NK-92 (cell line): ENCODE data around the gene MAN1A1.

Source experiments
- DNase-seq: peaks from one replicate; lab custom pipeline; 2025; ENCODE audit not compliant: unreplicated experiment; lab: John Stamatoyannopoulos, UW

The MAN1A1 gene

DNA sequence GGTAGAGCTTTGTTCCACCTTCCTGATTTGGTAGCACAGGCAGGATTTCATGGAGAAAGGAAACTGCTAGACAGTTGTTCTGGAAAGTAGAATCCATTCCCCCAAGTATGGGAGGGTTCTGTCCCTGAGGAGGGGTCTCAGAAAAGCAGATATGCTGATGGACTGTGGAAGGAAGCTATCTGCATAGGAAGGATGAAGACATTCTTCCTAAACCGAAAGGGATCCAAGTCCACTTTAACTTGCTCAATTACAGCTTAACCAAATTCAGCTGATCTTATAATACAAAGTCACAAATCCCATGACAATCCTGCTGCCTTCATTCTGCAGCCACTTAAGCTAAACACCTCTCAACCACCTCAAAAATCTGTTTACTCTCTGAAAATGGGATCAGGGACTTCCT, 2.6 kb downstream of the MAN1A1 start:
- no peak for DNase-seq

DNA sequence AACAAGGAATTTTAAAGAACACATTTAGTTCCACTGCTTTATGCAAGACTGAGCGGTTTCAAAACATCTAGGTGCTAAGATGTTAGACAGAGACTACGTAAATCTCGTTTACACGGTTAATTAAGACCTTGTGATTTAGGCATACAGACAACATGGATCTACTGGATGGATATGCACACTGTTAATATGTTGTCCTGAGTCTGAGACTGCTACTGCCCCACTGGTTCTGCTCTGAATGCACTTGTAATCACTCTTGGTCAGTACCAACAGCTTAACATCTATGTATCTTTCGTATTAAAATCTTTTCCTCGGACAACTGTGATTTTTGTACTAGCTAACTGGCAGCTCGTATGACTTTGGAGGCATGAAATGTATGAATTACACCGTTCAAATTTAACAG, 3.1 kb downstream of the MAN1A1 start:
- DNase-seq, result no peak

- no peak for DNase-seq
Measured at GRCh38 chr6:119345114-119345513, 4.4 kb downstream of the MAN1A1 start.

GRCh38 chr6:119344306-119344705, 5.3 kb downstream of the MAN1A1 start:
- no peak for DNase-seq

- no peak for DNase-seq
Measured at GRCh38 chr6:119343573-119344146, 5.9 kb downstream of the MAN1A1 start.

- DNase-seq, result no peak
Measured at GRCh38 chr6:119343167-119343566, 6.4 kb downstream of the MAN1A1 start.

DNA sequence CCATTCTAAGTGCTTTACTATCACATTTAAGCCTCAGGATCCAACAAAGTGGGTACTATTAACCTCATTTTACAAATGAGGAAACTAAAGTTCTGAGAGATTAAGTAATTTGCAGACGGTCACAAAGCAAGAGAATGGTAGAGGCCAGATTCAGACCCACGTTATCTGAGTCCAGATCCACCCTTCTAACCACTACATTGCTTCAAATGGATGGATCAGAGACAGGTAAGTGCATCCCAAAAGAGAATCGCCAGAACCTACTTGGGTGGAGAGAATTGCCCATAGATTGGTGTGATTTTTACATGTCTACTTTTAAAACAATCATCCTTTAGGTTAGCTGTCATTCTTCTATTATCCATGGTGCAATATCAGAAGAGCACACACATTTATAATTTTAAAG, 7.1 kb downstream of the MAN1A1 start:
- DNase-seq, result no peak

DNA sequence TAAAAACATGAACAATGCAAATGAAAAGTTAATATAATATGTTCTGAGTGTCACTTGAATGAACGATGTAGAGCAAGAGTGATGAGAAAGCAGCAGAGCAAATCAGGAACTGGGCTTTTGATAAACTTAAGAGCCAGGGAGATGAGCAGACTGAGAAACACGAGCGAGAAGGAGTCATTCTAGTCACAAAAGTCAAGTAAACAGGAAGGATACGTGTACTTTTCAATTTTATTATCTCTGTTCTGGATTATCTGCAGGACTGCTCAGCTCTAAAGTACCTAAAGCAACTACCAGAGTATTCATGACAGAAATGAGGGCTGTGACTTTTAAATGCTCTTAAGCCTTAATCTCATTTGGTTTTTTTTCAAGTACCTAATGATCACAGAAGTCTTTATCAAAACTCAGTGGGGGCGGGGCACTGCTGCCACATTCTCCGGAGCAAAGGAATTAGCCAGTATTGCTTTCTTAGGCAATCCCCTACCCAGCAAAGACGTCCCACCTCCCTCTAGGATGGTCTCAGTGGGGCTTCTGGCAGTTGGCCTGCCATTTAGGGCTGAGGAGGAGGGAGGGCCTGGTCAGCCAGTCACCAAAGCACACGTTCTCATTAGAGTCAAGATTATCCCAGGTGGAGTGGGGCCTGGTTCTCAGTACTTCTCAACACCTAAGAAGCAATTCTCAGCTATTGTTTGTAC, 8.6 kb downstream of the MAN1A1 start:
- DNase-seq, result no peak

- no peak for DNase-seq
Measured at GRCh38 chr6:119339941-119340456, 9.6 kb downstream of the MAN1A1 start.

- no peak for DNase-seq
Measured at GRCh38 chr6:119337762-119338161, 11.8 kb downstream of the MAN1A1 start.

DNA sequence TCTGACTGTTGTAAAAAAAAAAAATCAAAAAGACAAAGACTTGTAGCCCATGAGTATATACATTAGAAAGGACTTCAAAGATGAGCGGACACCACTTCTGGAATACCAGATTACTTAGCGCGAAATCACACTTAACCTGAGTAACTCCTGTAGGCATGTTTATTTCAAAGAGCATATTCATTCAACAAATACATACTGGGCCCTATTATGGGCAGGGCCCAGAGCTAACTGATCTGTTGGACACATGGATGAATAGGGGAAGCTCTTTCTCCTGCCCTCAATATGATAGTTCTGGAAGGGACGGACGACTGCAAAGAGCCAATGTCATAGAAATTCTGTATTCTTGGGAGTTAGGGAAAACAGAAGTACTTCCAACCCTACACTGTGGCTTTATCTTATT, 12.3 kb downstream of the MAN1A1 start:
- DNase-seq, result no peak

- DNase-seq, result no peak
Measured at GRCh38 chr6:119334535-119335264, 14.9 kb downstream of the MAN1A1 start.

- no peak for DNase-seq
Measured at GRCh38 chr6:119333707-119334295, 15.8 kb downstream of the MAN1A1 start.

DNA sequence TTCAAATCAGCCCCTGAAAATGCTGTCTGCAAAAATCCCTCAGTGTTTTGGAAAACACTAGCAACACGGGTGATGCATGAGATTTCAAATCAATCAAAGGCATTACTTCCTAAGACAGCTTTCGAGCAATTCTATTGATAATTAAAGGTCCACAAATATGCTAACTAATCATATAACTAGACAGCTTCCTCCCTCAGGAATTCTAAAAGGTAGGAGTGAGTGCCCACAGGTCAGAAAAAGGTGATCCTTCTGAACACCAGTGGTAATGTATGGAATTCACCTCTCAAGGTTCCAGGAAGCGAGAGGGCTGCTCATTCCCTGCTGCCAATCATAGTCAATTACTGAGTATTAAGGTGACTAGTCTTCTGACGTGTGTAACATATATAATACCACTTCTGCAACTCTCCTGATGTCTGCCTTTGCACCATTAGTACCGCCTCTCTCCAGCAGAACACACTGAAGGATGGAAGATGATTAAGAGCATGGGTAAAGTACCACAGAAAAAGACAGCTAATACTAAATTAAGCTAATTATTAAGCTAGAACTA, 16.4 kb downstream of the MAN1A1 start:
- no peak for DNase-seq

GRCh38 chr6:119331663-119332286, 17.8 kb downstream of the MAN1A1 start:
- DNase-seq, result no peak

- DNase-seq, result no peak
Measured at GRCh38 chr6:119330520-119331113, 18.9 kb downstream of the MAN1A1 start.

GRCh38 chr6:119329794-119330180, 19.8 kb downstream of the MAN1A1 start:
- DNase-seq, result no peak

- DNase-seq, result no peak
Measured at GRCh38 chr6:119328892-119329793, 20.4 kb downstream of the MAN1A1 start.

DNA sequence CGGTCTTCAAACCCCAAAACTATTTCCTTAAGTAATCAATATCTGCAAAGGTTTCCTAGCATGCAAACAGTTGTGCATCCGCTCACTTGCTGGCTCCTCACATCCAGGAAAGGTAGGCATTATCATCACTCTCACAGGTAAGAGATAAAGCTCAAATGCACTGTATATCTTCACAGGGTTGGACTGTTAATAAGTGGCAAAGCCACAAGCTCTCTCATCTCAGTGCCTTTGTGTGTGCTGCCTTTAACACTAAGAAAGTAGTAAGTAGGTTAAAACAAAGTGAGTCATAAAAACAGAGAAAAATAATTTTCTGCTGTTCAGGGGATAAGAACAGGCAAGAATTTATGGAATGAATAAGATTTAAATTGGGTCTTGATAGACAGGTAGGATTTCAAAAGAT, 21.3 kb downstream of the MAN1A1 start:
- no peak for DNase-seq

GRCh38 chr6:119327810-119328209, 21.8 kb downstream of the MAN1A1 start:
- DNase-seq, result no peak
